GM12878 (cell line): ENCODE data around the gene PIGM. TPM values are rescaled to one million over a fixed set of nuclear protein-coding genes. Genes with fewer than 3 reads are reported as not detected.

Experiments
- ATAC-seq: fragments of 200-7000 bp; cut with Tn5 transposase; 3 replicates; pipeline ENCODE4 v1.9.1; 2020; ENCODE audit warnings: mild to moderate bottlenecking, moderate library complexity
- BruUV-seq: library from RNA; stranded (reverse); fragments of 400-500 nt; replicated peaks from 2 replicates; lab custom pipeline; 2021; lab: Mats Ljungman, UMichigan
- CTCF ChIA-PET: fragments of 300-600 bp; sonication (Branson Sonifier 250); formaldehyde crosslinking; extraction: SDS; loops from one replicate; lab custom pipeline; 2021; ENCODE audit warnings: inconsistent platforms; lab: Yijun Ruan, JAX
- POLR2A ChIA-PET: fragments of 350-600 bp; formaldehyde crosslinking; extraction: SDS; loops from one replicate; lab custom pipeline; 2021; ENCODE audit warnings: inconsistent platforms; lab: Charles Lee
- RAD21 ChIA-PET: fragments of 300-600 bp; sonication (Branson Sonifier 250); formaldehyde crosslinking; loops from one replicate; lab custom pipeline; 2023; ENCODE audit warnings: antibody characterized with exemption; ENCODE audit not compliant: unreplicated experiment; lab: Charles Lee
- SMC1A ChIA-PET: fragments of 300-600 bp; sonication (Branson Sonifier 250); formaldehyde crosslinking; loops from one replicate; lab custom pipeline; 2023; ENCODE audit not compliant: unreplicated experiment, uncharacterized antibody; lab: Charles Lee
- DNase-seq: peaks from one replicate; pipeline ENCODE4 v3.0.0-alpha.2; 2011; ENCODE audit warnings: low read depth, low spot score
- FAIRE-seq: peaks from 3 replicates; lab custom pipeline; 2011; peaks lifted over from hg19 to GRCh38; lab: Jason Lieb, UNC
- H2AFZ ChIP-seq: 2 replicates; pipeline ENCODE4 v1.6.0; 2011; ENCODE audit warnings: low read depth, low read length, control low read depth; ENCODE audit not compliant: control insufficient read depth
- H3K27ac ChIP-seq: 2 replicates; pipeline ENCODE4 v1.5.1; 2011; ENCODE audit warnings: control low read depth; ENCODE audit not compliant: control insufficient read depth, insufficient read depth
- H3K27me3 ChIP-seq, 2 experiments: replicated peaks in 1 of 2; 2 replicates each; pipeline versions ENCODE4 v1.6.0 to v1.6.1; 2011; ENCODE audit warnings: low read length in 1 of 2; ENCODE audit not compliant: control insufficient read depth in 2 of 2, insufficient read depth in 2 of 2
- H3K36me3 ChIP-seq, 2 experiments: 2 replicates each; pipeline ENCODE4 v1.5.1; 2011; ENCODE audit warnings: low read length in 1 of 2; ENCODE audit not compliant: control insufficient read depth in 2 of 2, insufficient read depth in 2 of 2
- H3K4me1 ChIP-seq: 2 replicates; pipeline ENCODE4 v1.6.1; 2011; ENCODE audit warnings: mild to moderate bottlenecking, low read length, moderate library complexity, mixed read lengths; ENCODE audit not compliant: control insufficient read depth, insufficient read depth
- H3K4me2 ChIP-seq: 2 replicates; pipeline ENCODE4 v1.6.0; 2011; ENCODE audit warnings: control low read depth; ENCODE audit not compliant: control insufficient read depth, insufficient read depth
- H3K4me3 ChIP-seq: fragments of 200-600 bp; sonication (generic); 2 replicates; pipeline ENCODE4 v1.5.1; 2016
- H3K79me2 ChIP-seq: 2 replicates; pipeline ENCODE4 v1.6.0; 2011; ENCODE audit warnings: low read length; ENCODE audit not compliant: control insufficient read depth, insufficient read depth
- H3K9ac ChIP-seq: 2 replicates; pipeline ENCODE4 v1.8.0; 2011; ENCODE audit warnings: low read length, control low read depth, mixed read lengths; ENCODE audit not compliant: control insufficient read depth, insufficient read depth
- H3K9me3 ChIP-seq: replicated peaks from 3 replicates; pipeline ENCODE4 v1.5.1; 2011; ENCODE audit warnings: mild to moderate bottlenecking, low read length; ENCODE audit not compliant: control insufficient read depth, insufficient read depth
- H4K20me1 ChIP-seq: 2 replicates; pipeline ENCODE4 v1.6.0; 2011; ENCODE audit not compliant: control insufficient read depth, insufficient read depth
- CBX3 ChIP-seq: fragments of 200-600 bp; sonication (generic); IDR thresholded peaks from 2 replicates; pipeline ENCODE4 v1.6.1; 2016; ENCODE audit warnings: low read depth, borderline replicate concordance
- ESRRA ChIP-seq: IDR thresholded peaks from 2 replicates; pipeline ENCODE4 v1.6.1; 2012; ENCODE audit warnings: mild to moderate bottlenecking, low read length, improper control_type of control experiment
- HDAC6 ChIP-seq: fragments of 200-600 bp; sonication (generic); IDR thresholded peaks from one replicate; pipeline ENCODE4 v1.8.0; 2017; ENCODE audit warnings: antibody characterized with exemption; ENCODE audit not compliant: unreplicated experiment
- IRF4 ChIP-seq: IDR thresholded peaks from 2 replicates; pipeline ENCODE4 v1.6.1; 2011; ENCODE audit warnings: low read depth, low read length
- JUND ChIP-seq: IDR thresholded peaks from 2 replicates; pipeline ENCODE4 v1.6.1; 2012; ENCODE audit warnings: low read depth, mild to moderate bottlenecking, low read length, improper control_type of control experiment, moderate library complexity
- KAT2A ChIP-seq: conservative IDR thresholded peaks from 2 replicates; pipeline ENCODE4 v1.6.1; 2011; ENCODE audit warnings: low read depth, low read length; ENCODE audit not compliant: control insufficient read depth
- MEF2B ChIP-seq: fragments of 450-650 bp; IDR thresholded peaks from 2 replicates; pipeline ENCODE4 v1.6.1; 2018; ENCODE audit warnings: mild to moderate bottlenecking, moderate library complexity; ENCODE audit not compliant: partially characterized antibody, poor library complexity, severe bottlenecking
- NFIC ChIP-seq: IDR thresholded peaks from 2 replicates; pipeline ENCODE4 v1.6.1; 2012; ENCODE audit warnings: low read depth, mild to moderate bottlenecking, inconsistent platforms, low read length, moderate library complexity
- PAX8 ChIP-seq: fragments of 450-650 bp; IDR thresholded peaks from 2 replicates; pipeline ENCODE4 v1.6.1; 2017; ENCODE audit warnings: mild to moderate bottlenecking, moderate library complexity
- POLR2A ChIP-seq: IDR thresholded peaks from 2 replicates; pipeline ENCODE4 v1.6.1; 2011; ENCODE audit warnings: low read depth, mild to moderate bottlenecking, low read length
- RB1 ChIP-seq: fragments of 450-650 bp; formaldehyde crosslinking; IDR thresholded peaks from 2 replicates; pipeline ENCODE4 v1.6.1; 2017; ENCODE audit warnings: mild to moderate bottlenecking, borderline replicate concordance
- SMAD1 ChIP-seq: fragments of 450-650 bp; IDR thresholded peaks from 2 replicates; pipeline ENCODE4 v1.6.1; 2018; ENCODE audit warnings: mild to moderate bottlenecking, low read depth; ENCODE audit not compliant: partially characterized antibody
- TAF1 ChIP-seq: IDR thresholded peaks from 2 replicates; pipeline ENCODE4 v1.6.1; 2011; ENCODE audit warnings: mild to moderate bottlenecking, low read depth, low read length, borderline replicate concordance
- YY1 ChIP-seq: IDR thresholded peaks from 2 replicates; pipeline ENCODE4 v1.6.1; 2011; ENCODE audit warnings: low read depth, mild to moderate bottlenecking, low read length
- WGBS: methylation state at CpG from one replicate; pipeline ENCODE4 v1.1.6; 2016; ENCODE audit warnings: low lambda C conversion rate; ENCODE audit not compliant: insufficient replicate concordance, insufficient coverage; ENCODE audit errors: missing lambda C conversion rate; 5-methylcytosine and 5-hydroxymethylcytosine counted together
- in situ Hi-C: fragments of 300-500 bp; cut with MboI; formaldehyde crosslinking; loops from 9 replicates; pipeline ENCODE4 v1.14.3; 2018; ENCODE audit warnings: mixed read lengths
- intact Hi-C: fragments of 100-400 bp; cut with micrococcal nuclease; formaldehyde crosslinking; loops from one replicate; pipeline ENCODE4 v1.14.2; 2022; ENCODE audit not compliant: unreplicated experiment
- polyA plus RNA-seq, 11 experiments: library from polyadenylated mRNA; depleted of rRNA in 4 of 11; unstranded in 6 of 11; stranded (reverse) in 5 of 11; fragments of >200 nt; fragmentation: Nextera tagmentation in 4 of 11; fragmentation: Illumina TruSeq in 1 of 11; extraction: Ambion mirVana in 4 of 11; extraction: Trizol in 1 of 11; gene quantifications; 1 replicate in 1 of 11; 2 replicates in 10 of 11; pipeline versions ENCODE4 v1.2.1 to v1.2.3, GENCODE V29; 2011 to 2016; ENCODE audit warnings: inconsistent platforms in 2 of 11, missing spikeins in 2 of 11, low read depth in 1 of 11
- total RNA-seq, 4 experiments: library from RNA; depleted of rRNA in 3 of 4; stranded (reverse); fragments of >200 nt in 3 of 4; fragmentation: Illumina TruSeq in 1 of 4; extraction: Trizol in 1 of 4; gene quantifications; 2 replicates each; pipeline versions ENCODE4 v1.2.1 to v1.2.3, GENCODE V29; 2013 to 2021
- TF ChIP-seq, protein P1 (sequence below): fragments of 450-650 bp; IDR thresholded peaks from 2 replicates; pipeline ENCODE4 v1.6.1; 2017; ENCODE audit warnings: low read depth, mild to moderate bottlenecking, moderate library complexity
- TF ChIP-seq, protein P2 (sequence below): IDR thresholded peaks from 2 replicates; pipeline ENCODE4 v1.6.1; 2011; ENCODE audit warnings: borderline replicate concordance, low read depth, mild to moderate bottlenecking, moderate library complexity, mixed read lengths, low read length; ENCODE audit not compliant: insufficient read depth; ENCODE audit errors: extremely low read length
- TF ChIP-seq, protein P3 (sequence below): fragments of 450-650 bp; IDR thresholded peaks from 2 replicates; pipeline ENCODE4 v1.6.1; 2017; ENCODE audit warnings: mild to moderate bottlenecking, moderate library complexity
- TF ChIP-seq, protein P4 (sequence below): IDR thresholded peaks from 2 replicates; pipeline ENCODE4 v1.6.1; 2011; ENCODE audit warnings: mild to moderate bottlenecking, low read depth, low read length, moderate library complexity; ENCODE audit not compliant: insufficient replicate concordance

PIGM gene
- total and polyA plus RNA-seq, 10 of the 15 experiments (the other 5 are each of a cell fraction or from before 2014, with no cell fraction given) = 2.6 to 6.1 (median 4.6) TPM

DNA sequence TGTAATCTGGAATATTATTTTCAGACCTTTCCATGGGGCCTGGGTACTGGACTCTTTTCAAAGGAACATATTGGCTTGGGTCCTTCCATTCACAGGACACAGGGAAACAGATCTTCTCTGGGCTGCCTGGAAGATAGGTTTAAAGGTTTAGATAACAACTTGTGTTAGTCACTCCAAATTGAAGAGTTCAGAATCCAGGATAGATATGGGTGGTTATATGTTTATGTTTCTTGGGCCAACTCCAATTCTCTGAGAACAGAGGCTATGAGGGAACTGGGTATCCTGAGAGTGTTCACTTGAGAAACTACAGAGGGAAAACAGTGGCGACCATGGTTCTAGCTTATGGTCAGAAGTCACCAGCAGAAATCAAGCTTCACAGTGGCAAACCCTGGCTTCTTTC is 8.7 kb upstream of the PIGM start:
- H3K4me2 ChIP-seq = no peak overlapping the region
- FAIRE-seq = no peak
- BruUV-seq = no TSS peak
- no peak overlapping the region for H3K4me3 ChIP-seq
- no peak overlapping the region for H3K9ac ChIP-seq
- no peaks in the 10 kb centered on the region for H3K4me1 ChIP-seq
- H3K27ac ChIP-seq = no peak overlapping the region
- H4K20me1 ChIP-seq = no peaks in the 10 kb centered on the region
- no peaks in the 10 kb centered on the region for H3K9me3 ChIP-seq
- no peaks in the 10 kb centered on the region for H3K79me2 ChIP-seq
- no peak overlapping the region for H2AFZ ChIP-seq
- DNase-seq = no peak
- H3K36me3 ChIP-seq = no peaks in the 10 kb centered on the region
- H3K27me3 ChIP-seq = no peaks in the 10 kb centered on the region
- intact Hi-C loops = no loop called here
- ChIA-PET POLR2A (no interaction called here), RAD21 (interaction anchor here (0.5 kb wide), 1 partner anchor 34 kb away, joined by 3 read pairs; no protein-coding TSS in a partner anchor), SMC1A (interaction anchor here (0.8 to 1.2 kb wide), 2 partner anchors 31 to 38 kb away, joined by 3 to 5 read pairs; no protein-coding TSS in a partner anchor), CTCF (interaction anchor here (49.8 kb wide), 1 partner anchor 44 kb away, joined by 1035 read pairs; the partner anchor contains the start of genes IGSF8, KCNJ10 and KCNJ9)
- no peak for ATAC-seq
- 33% methylated on average over 1 of the region's 1 CpG for WGBS
- in situ Hi-C loops = no loop called here
- TF ChIP-seq CBX3 = no peak
- TF ChIP-seq TAF1 = no peak
- TF ChIP-seq KAT2A = no peak
- TF ChIP-seq, protein P1, sequence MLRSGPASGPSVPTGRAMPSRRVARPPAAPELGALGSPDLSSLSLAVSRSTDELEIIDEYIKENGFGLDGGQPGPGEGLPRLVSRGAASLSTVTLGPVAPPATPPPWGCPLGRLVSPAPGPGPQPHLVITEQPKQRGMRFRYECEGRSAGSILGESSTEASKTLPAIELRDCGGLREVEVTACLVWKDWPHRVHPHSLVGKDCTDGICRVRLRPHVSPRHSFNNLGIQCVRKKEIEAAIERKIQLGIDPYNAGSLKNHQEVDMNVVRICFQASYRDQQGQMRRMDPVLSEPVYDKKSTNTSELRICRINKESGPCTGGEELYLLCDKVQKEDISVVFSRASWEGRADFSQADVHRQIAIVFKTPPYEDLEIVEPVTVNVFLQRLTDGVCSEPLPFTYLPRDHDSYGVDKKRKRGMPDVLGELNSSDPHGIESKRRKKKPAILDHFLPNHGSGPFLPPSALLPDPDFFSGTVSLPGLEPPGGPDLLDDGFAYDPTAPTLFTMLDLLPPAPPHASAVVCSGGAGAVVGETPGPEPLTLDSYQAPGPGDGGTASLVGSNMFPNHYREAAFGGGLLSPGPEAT = no peak
- TF ChIP-seq POLR2A = no peak
- TF ChIP-seq ESRRA = no peak
- TF ChIP-seq, protein P2, sequence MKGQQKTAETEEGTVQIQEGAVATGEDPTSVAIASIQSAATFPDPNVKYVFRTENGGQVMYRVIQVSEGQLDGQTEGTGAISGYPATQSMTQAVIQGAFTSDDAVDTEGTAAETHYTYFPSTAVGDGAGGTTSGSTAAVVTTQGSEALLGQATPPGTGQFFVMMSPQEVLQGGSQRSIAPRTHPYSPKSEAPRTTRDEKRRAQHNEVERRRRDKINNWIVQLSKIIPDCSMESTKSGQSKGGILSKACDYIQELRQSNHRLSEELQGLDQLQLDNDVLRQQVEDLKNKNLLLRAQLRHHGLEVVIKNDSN = no peak
- no peak for TF ChIP-seq PAX8
- TF ChIP-seq YY1 = no peak
- TF ChIP-seq NFIC = no peak
- no peak for TF ChIP-seq JUND
- no peak for TF ChIP-seq HDAC6
- TF ChIP-seq IRF4 = no peak
- TF ChIP-seq MEF2B = no peak
- no peak for TF ChIP-seq SMAD1
- TF ChIP-seq RB1 = no peak
- TF ChIP-seq, protein P3, sequence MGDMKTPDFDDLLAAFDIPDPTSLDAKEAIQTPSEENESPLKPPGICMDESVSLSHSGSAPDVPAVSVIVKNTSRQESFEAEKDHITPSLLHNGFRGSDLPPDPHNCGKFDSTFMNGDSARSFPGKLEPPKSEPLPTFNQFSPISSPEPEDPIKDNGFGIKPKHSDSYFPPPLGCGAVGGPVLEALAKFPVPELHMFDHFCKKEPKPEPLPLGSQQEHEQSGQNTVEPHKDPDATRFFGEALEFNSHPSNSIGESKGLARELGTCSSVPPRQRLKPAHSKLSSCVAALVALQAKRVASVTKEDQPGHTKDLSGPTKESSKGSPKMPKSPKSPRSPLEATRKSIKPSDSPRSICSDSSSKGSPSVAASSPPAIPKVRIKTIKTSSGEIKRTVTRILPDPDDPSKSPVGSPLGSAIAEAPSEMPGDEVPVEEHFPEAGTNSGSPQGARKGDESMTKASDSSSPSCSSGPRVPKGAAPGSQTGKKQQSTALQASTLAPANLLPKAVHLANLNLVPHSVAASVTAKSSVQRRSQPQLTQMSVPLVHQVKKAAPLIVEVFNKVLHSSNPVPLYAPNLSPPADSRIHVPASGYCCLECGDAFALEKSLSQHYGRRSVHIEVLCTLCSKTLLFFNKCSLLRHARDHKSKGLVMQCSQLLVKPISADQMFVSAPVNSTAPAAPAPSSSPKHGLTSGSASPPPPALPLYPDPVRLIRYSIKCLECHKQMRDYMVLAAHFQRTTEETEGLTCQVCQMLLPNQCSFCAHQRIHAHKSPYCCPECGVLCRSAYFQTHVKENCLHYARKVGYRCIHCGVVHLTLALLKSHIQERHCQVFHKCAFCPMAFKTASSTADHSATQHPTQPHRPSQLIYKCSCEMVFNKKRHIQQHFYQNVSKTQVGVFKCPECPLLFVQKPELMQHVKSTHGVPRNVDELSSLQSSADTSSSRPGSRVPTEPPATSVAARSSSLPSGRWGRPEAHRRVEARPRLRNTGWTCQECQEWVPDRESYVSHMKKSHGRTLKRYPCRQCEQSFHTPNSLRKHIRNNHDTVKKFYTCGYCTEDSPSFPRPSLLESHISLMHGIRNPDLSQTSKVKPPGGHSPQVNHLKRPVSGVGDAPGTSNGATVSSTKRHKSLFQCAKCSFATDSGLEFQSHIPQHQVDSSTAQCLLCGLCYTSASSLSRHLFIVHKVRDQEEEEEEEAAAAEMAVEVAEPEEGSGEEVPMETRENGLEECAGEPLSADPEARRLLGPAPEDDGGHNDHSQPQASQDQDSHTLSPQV = no peak
- TF ChIP-seq, protein P4, sequence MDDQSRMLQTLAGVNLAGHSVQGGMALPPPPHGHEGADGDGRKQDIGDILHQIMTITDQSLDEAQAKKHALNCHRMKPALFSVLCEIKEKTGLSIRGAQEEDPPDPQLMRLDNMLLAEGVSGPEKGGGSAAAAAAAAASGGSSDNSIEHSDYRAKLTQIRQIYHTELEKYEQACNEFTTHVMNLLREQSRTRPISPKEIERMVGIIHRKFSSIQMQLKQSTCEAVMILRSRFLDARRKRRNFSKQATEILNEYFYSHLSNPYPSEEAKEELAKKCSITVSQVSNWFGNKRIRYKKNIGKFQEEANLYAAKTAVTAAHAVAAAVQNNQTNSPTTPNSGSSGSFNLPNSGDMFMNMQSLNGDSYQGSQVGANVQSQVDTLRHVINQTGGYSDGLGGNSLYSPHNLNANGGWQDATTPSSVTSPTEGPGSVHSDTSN = no peak
